Spleen (tissue), 11 donors: ENCODE data around the gene GBX2. TPM values are rescaled to one million over a fixed set of nuclear protein-coding genes. Genes with fewer than 3 reads are reported as not detected.

ENCODE experiments used
- DNase-seq: peaks from one replicate; pipeline ENCODE4 v3.0.0-alpha.2; 2020
- H3K27ac ChIP-seq, 8 donors: fragments of 200-600 bp; sonication (generic) in 7 of 8; 1 replicate in 4 of 8; 2 replicates in 4 of 8; pipeline versions ENCODE4 v1.5.0 to v1.8.0; 2016 to 2021; ENCODE audit warnings: inconsistent platforms in 4 of 8, mild to moderate bottlenecking in 4 of 8, moderate library complexity in 1 of 8
- H3K27me3 ChIP-seq, 7 donors: fragments of 200-600 bp; sonication (generic) in 6 of 7; replicated peaks in 1 of 7; 1 replicate in 4 of 7; 2 replicates in 3 of 7; pipeline versions ENCODE4 v1.5.0 to v1.8.0; 2016 to 2021; ENCODE audit warnings: inconsistent platforms in 3 of 7, mild to moderate bottlenecking in 1 of 7
- H3K36me3 ChIP-seq, 6 donors: fragments of 200-600 bp; sonication (generic) in 5 of 6; 1 replicate in 4 of 6; 2 replicates in 2 of 6; pipeline versions ENCODE4 v1.5.0 to v1.8.0; 2016 to 2021; ENCODE audit warnings: inconsistent platforms in 2 of 6
- H3K4me1 ChIP-seq, 6 donors: fragments of 200-600 bp; sonication (generic) in 5 of 6; 1 replicate in 3 of 6; 2 replicates in 3 of 6; pipeline versions ENCODE4 v1.5.0 to v1.8.0; 2016 to 2021; ENCODE audit warnings: inconsistent platforms in 3 of 6
- H3K4me3 ChIP-seq, 8 donors: fragments of 200-600 bp; sonication (generic) in 7 of 8; 1 replicate in 4 of 8; 2 replicates in 4 of 8; pipeline versions ENCODE4 v1.5.0 to v1.8.0; 2016 to 2021; ENCODE audit warnings: inconsistent platforms in 4 of 8, mild to moderate bottlenecking in 4 of 8, moderate library complexity in 2 of 8
- H3K9me3 ChIP-seq, 8 donors: fragments of 200-600 bp; sonication (generic) in 7 of 8; 1 replicate in 4 of 8; 2 replicates in 4 of 8; pipeline versions ENCODE4 v1.5.0 to v1.8.0; 2016 to 2021; ENCODE audit warnings: inconsistent platforms in 4 of 8
- POLR2A ChIP-seq, 3 donors: fragments of 450-650 bp; IDR thresholded peaks; one replicate each; pipeline ENCODE4 v1.5.1; 2017; ENCODE audit warnings: antibody characterized with exemption in 3 of 3, mild to moderate bottlenecking in 1 of 3
- POLR2AphosphoS5 ChIP-seq, 3 donors: sonication (generic); formaldehyde crosslinking; IDR thresholded peaks; one replicate each; pipeline ENCODE4 v1.5.1; 2017; ENCODE audit warnings: antibody characterized with exemption in 3 of 3
- WGBS, 5 donors: extraction: QIAGEN DNeasy Blood & Tissue Kit in 3 of 5; methylation state at CpG; one replicate each; pipeline versions ENCODE4 v1.1.5 to v1.1.7; 2013 to 2018; 5-methylcytosine and 5-hydroxymethylcytosine counted together
- intact Hi-C: fragments of 100-400 bp; cut with DNase I; formaldehyde crosslinking; loops from one replicate; pipeline ENCODE4 v1.15.0; 2023; ENCODE audit warnings: low total_unique reads
- polyA plus RNA-seq, 3 donors: library from polyadenylated mRNA; stranded (reverse); fragments of 200-250 nt; gene quantifications; one replicate each; pipeline ENCODE4 v1.2.1, GENCODE V29; 2013
- total RNA-seq, 7 donors: library from RNA; depleted of rRNA in 3 of 7; stranded (reverse); fragments of >200 nt in 3 of 7; fragmentation: NEBNext Ultra II Directional in 4 of 7; extraction: Animal tissue kit (Norgen Biotek cat#: 25700) in 4 of 7; gene quantifications; one replicate each; pipeline versions ENCODE4 v1.1.0 to v1.2.1, GENCODE V29; 2016 to 2021
- TF ChIP-seq, protein P1 (sequence below), 11 experiments: fragments of 200-600 bp in 7 of 11; fragments of 450-650 bp in 4 of 11; sonication (generic) in 4 of 11; IDR thresholded peaks in 8 of 11; conservative IDR thresholded peaks in 3 of 11; 1 replicate in 7 of 11; 2 replicates in 4 of 11; pipeline versions ENCODE4 v1.4.0 to v1.8.0; 2016 to 2021; ENCODE audit warnings: antibody characterized with exemption in 11 of 11, inconsistent platforms in 4 of 11, mild to moderate bottlenecking in 1 of 11
- donor health status: healthy with polysubstance abuse.
- donor health status: DM: no; HTN: no; CAD: no; lungs with moderate emphysema.
- donor health status: DM: no; HTN: no; CAD: no.
- donor health status: Bipolar disorder and iron deficiency.
- donor health status: healthy.
- donor health status: DM: no; HTN: no; CAD: no.
- donor health status: DM: yes; HTN: yes; CAD: no.

The GBX2 gene
- total and polyA plus RNA-seq, 10 donors, result 0.69 TPM; not detected in 9

GRCh38 chr2:236196366-236196765 lies 28.2 kb upstream of the GBX2 start:
- Histone ChIP-seq H3K9me3 (no peaks in the 10 kb centered on the region), H3K4me1 (no peaks in the 10 kb centered on the region), H3K27me3 (peaks cover 0 to 11% (median 0%) of the 10 kb centered on the region in 7 donors), H3K4me3 (no peak overlapping the region), H3K36me3 (no peaks in the 10 kb centered on the region), H3K27ac (no peak overlapping the region)
- no peak for TF ChIP-seq POLR2A (IDR thresholded peaks at IDR 0.05)
- TF ChIP-seq POLR2AphosphoS5 (IDR thresholded peaks at IDR 0.05), result no peak
- TF ChIP-seq, protein P1, sequence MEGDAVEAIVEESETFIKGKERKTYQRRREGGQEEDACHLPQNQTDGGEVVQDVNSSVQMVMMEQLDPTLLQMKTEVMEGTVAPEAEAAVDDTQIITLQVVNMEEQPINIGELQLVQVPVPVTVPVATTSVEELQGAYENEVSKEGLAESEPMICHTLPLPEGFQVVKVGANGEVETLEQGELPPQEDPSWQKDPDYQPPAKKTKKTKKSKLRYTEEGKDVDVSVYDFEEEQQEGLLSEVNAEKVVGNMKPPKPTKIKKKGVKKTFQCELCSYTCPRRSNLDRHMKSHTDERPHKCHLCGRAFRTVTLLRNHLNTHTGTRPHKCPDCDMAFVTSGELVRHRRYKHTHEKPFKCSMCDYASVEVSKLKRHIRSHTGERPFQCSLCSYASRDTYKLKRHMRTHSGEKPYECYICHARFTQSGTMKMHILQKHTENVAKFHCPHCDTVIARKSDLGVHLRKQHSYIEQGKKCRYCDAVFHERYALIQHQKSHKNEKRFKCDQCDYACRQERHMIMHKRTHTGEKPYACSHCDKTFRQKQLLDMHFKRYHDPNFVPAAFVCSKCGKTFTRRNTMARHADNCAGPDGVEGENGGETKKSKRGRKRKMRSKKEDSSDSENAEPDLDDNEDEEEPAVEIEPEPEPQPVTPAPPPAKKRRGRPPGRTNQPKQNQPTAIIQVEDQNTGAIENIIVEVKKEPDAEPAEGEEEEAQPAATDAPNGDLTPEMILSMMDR (IDR thresholded peaks at IDR 0.05 in 8 of 11, conservative IDR thresholded peaks at IDR 0.05 in 3 of 11), result no peak
- WGBS, 5 donors, result 59 to 82% (median 77%) methylated on average over 7 of the region's 7 CpGs
- no peak for DNase-seq
- intact Hi-C loops, result no loop called here

- no peak for DNase-seq
- Histone ChIP-seq H3K4me3 (no peak overlapping the region), H3K9me3 (no peaks in the 10 kb centered on the region), H3K36me3 (no peaks in the 10 kb centered on the region), H3K27me3 (peaks cover 0 to 16% (median 0%) of the 10 kb centered on the region in 7 donors), H3K4me1 (no peaks in the 10 kb centered on the region), H3K27ac (no peak overlapping the region)
- TF ChIP-seq, protein P1 (IDR thresholded peaks at IDR 0.05 in 8 of 11, conservative IDR thresholded peaks at IDR 0.05 in 3 of 11), result no peak
- TF ChIP-seq POLR2AphosphoS5 (IDR thresholded peaks at IDR 0.05), result no peak
- no peak for TF ChIP-seq POLR2A (IDR thresholded peaks at IDR 0.05)
- 81 to 92% (median 88%) methylated on average over 11 to 12 of the region's 12 CpGs for WGBS, 5 donors
- intact Hi-C loops, result no loop called here
Observed at GRCh38 chr2:236195726-236196125, 27.5 kb upstream of the GBX2 start.

GRCh38 chr2:236194786-236195185 lies 26.6 kb upstream of the GBX2 start:
- WGBS, 5 donors, result 83 to 91% (median 88%) methylated on average over 12 of the region's 12 CpGs
- H3K4me3 ChIP-seq, result no peak overlapping the region
- no peak for DNase-seq
- intact Hi-C loops, result no loop called here
- no peaks in the 10 kb centered on the region for H3K4me1 ChIP-seq
- no peaks in the 10 kb centered on the region for H3K9me3 ChIP-seq
- no peaks in the 10 kb centered on the region for H3K36me3 ChIP-seq
- TF ChIP-seq POLR2AphosphoS5 (IDR thresholded peaks at IDR 0.05) (no peak), POLR2A (IDR thresholded peaks at IDR 0.05) (no peak)
- TF ChIP-seq, protein P1 (IDR thresholded peaks at IDR 0.05 in 8 of 11, conservative IDR thresholded peaks at IDR 0.05 in 3 of 11), result no peak
- H3K27ac ChIP-seq, result no peak overlapping the region
- peaks cover 0 to 16% (median 0%) of the 10 kb centered on the region in 7 donors for H3K27me3 ChIP-seq

- 78 to 100% (median 79%) methylated on average over 4 to 10 of the region's 10 CpGs for WGBS, 5 donors
Observed at GRCh38 chr2:236193026-236193425, 24.8 kb upstream of the GBX2 start.

More at GRCh38 chr2:236193026-236193425, 24.8 kb upstream of the GBX2 start:
- H3K27ac ChIP-seq, result no peak overlapping the region
- no peak overlapping the region for H3K4me3 ChIP-seq
- no peaks in the 10 kb centered on the region for H3K4me1 ChIP-seq
- H3K36me3 ChIP-seq, result no peaks in the 10 kb centered on the region
- no peak for TF ChIP-seq POLR2AphosphoS5 (IDR thresholded peaks at IDR 0.05)
- TF ChIP-seq, protein P1 (IDR thresholded peaks at IDR 0.05 in 8 of 11, conservative IDR thresholded peaks at IDR 0.05 in 3 of 11), result no peak
- peaks cover 0 to 24% (median 0%) of the 10 kb centered on the region in 7 donors for H3K27me3 ChIP-seq
- no peaks in the 10 kb centered on the region for H3K9me3 ChIP-seq
- intact Hi-C loops, result no loop called here
- DNase-seq, result no peak
